K562 (cell line): Measurements from ENCODE around the gene LY6G6F. TPM values are rescaled to one million over a fixed set of nuclear protein-coding genes. Genes with fewer than 3 reads are reported as not detected.

Experiments
- CCAR2 ChIP-seq: fragments of 200-400 bp; formaldehyde crosslinking; IDR thresholded peaks from 2 replicates; pipeline ENCODE4 v1.6.1; 2017; ENCODE audit warnings: mild to moderate bottlenecking, low read depth, low read length
- CCNT2 ChIP-seq: IDR thresholded peaks from 2 replicates; pipeline ENCODE4 v1.6.1; 2011; ENCODE audit warnings: borderline replicate concordance, low read depth, mild to moderate bottlenecking, moderate library complexity, mixed read lengths, low read length; ENCODE audit not compliant: insufficient read length; ENCODE audit errors: extremely low read depth
- EGR1 ChIP-seq: fragments of 450-650 bp; conservative IDR thresholded peaks from 2 replicates; pipeline ENCODE4 v1.6.1; 2017; ENCODE audit warnings: mild to moderate bottlenecking
- FOXK2 ChIP-seq, 2 experiments: fragments of 450-650 bp; IDR thresholded peaks in 1 of 2; conservative IDR thresholded peaks in 1 of 2; 2 replicates each; pipeline ENCODE4 v1.6.1; 2016; ENCODE audit warnings: low read depth in 2 of 2, mild to moderate bottlenecking in 1 of 2
- GABPB2 ChIP-seq: fragments of 250-450 bp; sonication (Bioruptor Pico); conservative IDR thresholded peaks from 2 replicates; pipeline ENCODE4 v1.5.1; 2021; ENCODE audit warnings: mild to moderate bottlenecking
- KDM4B ChIP-seq, 2 experiments: fragments of 450-650 bp in 1 of 2; sonication (generic) in 1 of 2; IDR thresholded peaks; 2 replicates each; pipeline ENCODE4 v1.6.1; 2016 to 2017; ENCODE audit warnings: borderline replicate concordance in 2 of 2, antibody characterized with exemption in 1 of 2, low read depth in 1 of 2, mild to moderate bottlenecking in 1 of 2
- KDM5B ChIP-seq: fragments of 200-600 bp; sonication (generic); IDR thresholded peaks from 2 replicates; pipeline ENCODE4 v1.6.1; 2012; ENCODE audit warnings: low read depth, mild to moderate bottlenecking, moderate library complexity, low read length, control low read depth, inconsistent platforms; ENCODE audit not compliant: insufficient replicate concordance
- MYBL2 ChIP-seq, 2 experiments: fragments of 450-650 bp in 1 of 2; sonication (generic) in 1 of 2; formaldehyde crosslinking in 1 of 2; IDR thresholded peaks; 2 replicates each; pipeline versions ENCODE4 v1.6.1 to v1.8.1; 2017 to 2022; ENCODE audit warnings: borderline replicate concordance in 1 of 2, inconsistent platforms in 1 of 2, low read depth in 1 of 2, mild to moderate bottlenecking in 1 of 2, missing genetic modification reagents in 1 of 2, moderate library complexity in 1 of 2
- PBX2 ChIP-seq, 2 experiments: IDR thresholded peaks in 1 of 2; conservative IDR thresholded peaks in 1 of 2; 2 replicates each; pipeline ENCODE4 v1.6.1; 2016; ENCODE audit warnings: low read depth in 2 of 2, mild to moderate bottlenecking in 1 of 2, missing compliant biosample characterization in 1 of 2, missing genetic modification characterization in 1 of 2, moderate library complexity in 1 of 2
- POLR2G ChIP-seq: fragments of 200-400 bp; formaldehyde crosslinking; IDR thresholded peaks from 2 replicates; pipeline ENCODE4 v1.6.1; 2017; ENCODE audit warnings: low read depth, mild to moderate bottlenecking, antibody characterized with exemption, low read length, moderate library complexity
- RNF219 ChIP-seq: fragments of 250-450 bp; sonication (Bioruptor Pico); IDR thresholded peaks from 2 replicates; pipeline ENCODE4 v1.5.0; 2022; ENCODE audit warnings: mild to moderate bottlenecking
- SAFB ChIP-seq: fragments of 200-400 bp; formaldehyde crosslinking; IDR thresholded peaks from 2 replicates; pipeline ENCODE4 v1.6.1; 2017; ENCODE audit warnings: low read depth, low read length, borderline replicate concordance
- SMAD4 ChIP-seq: fragments of 250-450 bp; sonication (Bioruptor Pico); conservative IDR thresholded peaks from 2 replicates; pipeline ENCODE4 v1.8.0; 2021; ENCODE audit warnings: inconsistent platforms, mild to moderate bottlenecking, moderate library complexity
- TAF1 ChIP-seq: IDR thresholded peaks from 2 replicates; pipeline ENCODE4 v1.6.1; 2011; ENCODE audit warnings: mild to moderate bottlenecking, low read length, moderate library complexity; ENCODE audit not compliant: insufficient read depth, control insufficient read depth, severe bottlenecking; ENCODE audit errors: extremely low read depth
- TAF9B ChIP-seq: fragments of 450-650 bp; IDR thresholded peaks from 2 replicates; pipeline ENCODE4 v1.6.1; 2018; ENCODE audit warnings: mild to moderate bottlenecking; ENCODE audit not compliant: partially characterized antibody
- TCF7L2 ChIP-seq: fragments of 150-350 bp; IDR thresholded peaks from 2 replicates; pipeline ENCODE4 v1.6.1; 2016; ENCODE audit warnings: low read depth, mild to moderate bottlenecking, low read length, moderate library complexity
- ZNF695 ChIP-seq: fragments of 450-650 bp; formaldehyde crosslinking; IDR thresholded peaks from 2 replicates; pipeline ENCODE4 v1.4.0; 2020; ENCODE audit warnings: mild to moderate bottlenecking, moderate library complexity
- polyA plus RNA-seq, 8 experiments: library from polyadenylated mRNA; depleted of rRNA in 4 of 8; stranded (reverse) in 5 of 8; unstranded in 3 of 8; fragments of >200 nt; fragmentation: Nextera tagmentation in 2 of 8; fragmentation: Illumina TruSeq in 1 of 8; extraction: Ambion mirVana in 2 of 8; extraction: Trizol in 1 of 8; gene quantifications; 2 replicates each; pipeline versions ENCODE4 v1.2.1 to v1.2.3, GENCODE V29; 2011 to 2014; ENCODE audit warnings: inconsistent platforms in 1 of 8, missing spikeins in 1 of 8
- total RNA-seq, 7 experiments: library from RNA; depleted of rRNA in 6 of 7; stranded (reverse); fragments of >200 nt in 6 of 7; fragmentation: Illumina TruSeq in 2 of 7; extraction: Trizol in 2 of 7; gene quantifications; 2 replicates each; pipeline versions ENCODE4 v1.2.1 to v1.2.3, GENCODE V29; 2011 to 2021; ENCODE audit warnings: low replicate concordance in 1 of 7
- TF ChIP-seq, protein P1 (sequence below): fragments of 450-650 bp; IDR thresholded peaks from 2 replicates; pipeline ENCODE4 v1.6.1; 2016; ENCODE audit warnings: missing biosample characterization, missing genetic modification characterization

The LY6G6F gene
- total and polyA plus RNA-seq, 9 of the 15 experiments (the other 6 are each of a cell fraction or from before 2014, with no cell fraction given), result 0.14 to 0.50 (median 0.28) TPM; not detected in 2

GRCh38 chr6:31689249-31690110, 17.2 kb upstream of the LY6G6F start (continued):
- no peak for TF ChIP-seq CCAR2
- peak; percentile 46; the same call in 1 of the 2 replicates for TF ChIP-seq POLR2G
- no peak for TF ChIP-seq KDM4B (IDR thresholded peaks at IDR 0.05; ENCODE audit: borderline replicate concordance in 2 of 2, low read depth in 1 of 2)
- no peak for TF ChIP-seq PBX2 (CRISPR knock-in tag; IDR thresholded peaks at IDR 0.05; ENCODE audit: low read depth)
- no peak for TF ChIP-seq PBX2 (tag; conservative IDR thresholded peaks at IDR 0.05; ENCODE audit: low read depth)
- TF ChIP-seq SAFB, result no peak
- TF ChIP-seq SMAD4 (CRISPR knock-in tag), result no peak; the same call in none of the 2 replicates
- no peak for TF ChIP-seq MYBL2 (IDR thresholded peaks at IDR 0.05; ENCODE audit: low read depth)
- no peak for TF ChIP-seq MYBL2 (CRISPR knock-in tag; IDR thresholded peaks at IDR 0.05; ENCODE audit: borderline replicate concordance)
- TF ChIP-seq GABPB2 (CRISPR knock-in tag), result no peak
- no peak for TF ChIP-seq ZNF695 (CRISPR knock-in tag)
- no peak for TF ChIP-seq CCNT2
- no peak for TF ChIP-seq EGR1
- TF ChIP-seq, protein P1, sequence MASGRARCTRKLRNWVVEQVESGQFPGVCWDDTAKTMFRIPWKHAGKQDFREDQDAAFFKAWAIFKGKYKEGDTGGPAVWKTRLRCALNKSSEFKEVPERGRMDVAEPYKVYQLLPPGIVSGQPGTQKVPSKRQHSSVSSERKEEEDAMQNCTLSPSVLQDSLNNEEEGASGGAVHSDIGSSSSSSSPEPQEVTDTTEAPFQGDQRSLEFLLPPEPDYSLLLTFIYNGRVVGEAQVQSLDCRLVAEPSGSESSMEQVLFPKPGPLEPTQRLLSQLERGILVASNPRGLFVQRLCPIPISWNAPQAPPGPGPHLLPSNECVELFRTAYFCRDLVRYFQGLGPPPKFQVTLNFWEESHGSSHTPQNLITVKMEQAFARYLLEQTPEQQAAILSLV (tag), result no peak
- TF ChIP-seq TAF9B, result no peak
- TF ChIP-seq FOXK2 (conservative IDR thresholded peaks at IDR 0.05 in 1 of 2, IDR thresholded peaks at IDR 0.05 in 1 of 2; ENCODE audit: low read depth in 2 of 2), result no peak
- no peak for TF ChIP-seq TCF7L2
- no peak for TF ChIP-seq KDM5B
- TF ChIP-seq TAF1, result no peak
- no peak for TF ChIP-seq RNF219 (CRISPR knock-in tag)
